ENCODE measurements around the gene CDH11.

Gene CDH11

GRCh38 chr16:64997121-64997520 is 124.7 kb downstream of the CDH11 start:
- Histone ChIP-seq H3K27me3 (ENCODE audit: insufficient read depth, insufficient read length) (no peaks in the 10 kb centered on the region), H3K9me3 (ENCODE audit: insufficient read depth, low read length) (no peaks in the 10 kb centered on the region), H3K36me3 (ENCODE audit: insufficient read depth, insufficient read length, low read length) (peaks cover 25% of the 10 kb centered on the region), H3K4me1 (ENCODE audit: insufficient read depth, insufficient read length) (no peaks in the 10 kb centered on the region), H3K9ac (ENCODE audit: insufficient read length, low read depth) (no peak overlapping the region), H3K4me3 (ENCODE audit: insufficient read length, low read depth) (no peak overlapping the region)
- TF ChIP-seq YY1 (IDR thresholded peaks at IDR 0.05; ENCODE audit: insufficient read depth, insufficient read length) (no peak), ZNF274 (IDR thresholded peaks at IDR 0.05; ENCODE audit: low read depth, low read length) (no peak), SUZ12 (IDR thresholded peaks at IDR 0.05; ENCODE audit: extremely low read depth, insufficient read depth, insufficient read length) (no peak)
- no peak for DNase-seq (ENCODE audit: low read depth, low spot score)

GRCh38 chr16:64996641-64997040 is 125.2 kb downstream of the CDH11 start:
- DNase-seq (ENCODE audit: low read depth, low spot score) = no peak
- no peaks in the 10 kb centered on the region for H3K27me3 ChIP-seq (ENCODE audit: insufficient read depth, insufficient read length)
- TF ChIP-seq SUZ12 (IDR thresholded peaks at IDR 0.05; ENCODE audit: extremely low read depth, insufficient read depth, insufficient read length) (no peak), ZNF274 (IDR thresholded peaks at IDR 0.05; ENCODE audit: low read depth, low read length) (no peak), YY1 (IDR thresholded peaks at IDR 0.05; ENCODE audit: insufficient read depth, insufficient read length) (no peak)

GRCh38 chr16:64993464-64993863 is 128.4 kb downstream of the CDH11 start:
- no peak overlapping the region for H3K9ac ChIP-seq (ENCODE audit: insufficient read length, low read depth)
- H3K36me3 ChIP-seq (ENCODE audit: insufficient read depth, insufficient read length, low read length) = peaks cover 41% of the 10 kb centered on the region
- no peaks in the 10 kb centered on the region for H3K9me3 ChIP-seq (ENCODE audit: insufficient read depth, low read length)
- H3K4me3 ChIP-seq (ENCODE audit: insufficient read length, low read depth) = no peak overlapping the region
- no peak for DNase-seq (ENCODE audit: low read depth, low spot score)
- TF ChIP-seq ZNF274 (IDR thresholded peaks at IDR 0.05; ENCODE audit: low read depth, low read length) (no peak), YY1 (IDR thresholded peaks at IDR 0.05; ENCODE audit: insufficient read depth, insufficient read length) (no peak), SUZ12 (IDR thresholded peaks at IDR 0.05; ENCODE audit: extremely low read depth, insufficient read depth, insufficient read length) (no peak)
- H3K27me3 ChIP-seq (ENCODE audit: insufficient read depth, insufficient read length) = no peaks in the 10 kb centered on the region
- H3K4me1 ChIP-seq (ENCODE audit: insufficient read depth, insufficient read length) = no peaks in the 10 kb centered on the region

More at GRCh38 chr16:64996641-64997040, 125.2 kb downstream of the CDH11 start:
- H3K9me3 ChIP-seq (ENCODE audit: insufficient read depth, low read length) = no peaks in the 10 kb centered on the region
- H3K36me3 ChIP-seq (ENCODE audit: insufficient read depth, insufficient read length, low read length) = peaks cover 29% of the 10 kb centered on the region
- no peaks in the 10 kb centered on the region for H3K4me1 ChIP-seq (ENCODE audit: insufficient read depth, insufficient read length)
- H3K4me3 ChIP-seq (ENCODE audit: insufficient read length, low read depth) = no peak overlapping the region
- H3K9ac ChIP-seq (ENCODE audit: insufficient read length, low read depth) = no peak overlapping the region

- DNase-seq (ENCODE audit: low read depth, low spot score) = no peak
- TF ChIP-seq YY1 (IDR thresholded peaks at IDR 0.05; ENCODE audit: insufficient read depth, insufficient read length) = no peak
- no peak for TF ChIP-seq ZNF274 (IDR thresholded peaks at IDR 0.05; ENCODE audit: low read depth, low read length)
- TF ChIP-seq SUZ12 (IDR thresholded peaks at IDR 0.05; ENCODE audit: extremely low read depth, insufficient read depth, insufficient read length) = no peak
- Histone ChIP-seq H3K9me3 (ENCODE audit: insufficient read depth, low read length) (no peaks in the 10 kb centered on the region), H3K4me3 (ENCODE audit: insufficient read length, low read depth) (no peak overlapping the region), H3K4me1 (ENCODE audit: insufficient read depth, insufficient read length) (no peaks in the 10 kb centered on the region), H3K27me3 (ENCODE audit: insufficient read depth, insufficient read length) (no peaks in the 10 kb centered on the region), H3K36me3 (ENCODE audit: insufficient read depth, insufficient read length, low read length) (peaks cover 51% of the 10 kb centered on the region), H3K9ac (ENCODE audit: insufficient read length, low read depth) (no peak overlapping the region)
Measured at GRCh38 chr16:64991001-64991400, 130.9 kb downstream of the CDH11 start.

GRCh38 chr16:64990101-64990500 is 131.8 kb downstream of the CDH11 start:
- Histone ChIP-seq H3K9ac (ENCODE audit: insufficient read length, low read depth) (no peak overlapping the region), H3K27me3 (ENCODE audit: insufficient read depth, insufficient read length) (no peaks in the 10 kb centered on the region), H3K36me3 (ENCODE audit: insufficient read depth, insufficient read length, low read length) (peaks cover 53% of the 10 kb centered on the region), H3K9me3 (ENCODE audit: insufficient read depth, low read length) (no peaks in the 10 kb centered on the region), H3K4me3 (ENCODE audit: insufficient read length, low read depth) (no peak overlapping the region), H3K4me1 (ENCODE audit: insufficient read depth, insufficient read length) (no peaks in the 10 kb centered on the region)
- DNase-seq (ENCODE audit: low read depth, low spot score) = no peak
- TF ChIP-seq ZNF274 (IDR thresholded peaks at IDR 0.05; ENCODE audit: low read depth, low read length) = no peak
- no peak for TF ChIP-seq YY1 (IDR thresholded peaks at IDR 0.05; ENCODE audit: insufficient read depth, insufficient read length)
- TF ChIP-seq SUZ12 (IDR thresholded peaks at IDR 0.05; ENCODE audit: extremely low read depth, insufficient read depth, insufficient read length) = no peak

- Histone ChIP-seq H3K4me1 (ENCODE audit: insufficient read depth, insufficient read length) (no peaks in the 10 kb centered on the region), H3K4me3 (ENCODE audit: insufficient read length, low read depth) (no peak overlapping the region), H3K27me3 (ENCODE audit: insufficient read depth, insufficient read length) (no peaks in the 10 kb centered on the region), H3K36me3 (ENCODE audit: insufficient read depth, insufficient read length, low read length) (peaks cover 53% of the 10 kb centered on the region), H3K9ac (ENCODE audit: insufficient read length, low read depth) (no peak overlapping the region), H3K9me3 (ENCODE audit: insufficient read depth, low read length) (no peaks in the 10 kb centered on the region)
- no peak for TF ChIP-seq YY1 (IDR thresholded peaks at IDR 0.05; ENCODE audit: insufficient read depth, insufficient read length)
- no peak for DNase-seq (ENCODE audit: low read depth, low spot score)
Measured at GRCh38 chr16:64989050-64989449, 132.8 kb downstream of the CDH11 start.

GRCh38 chr16:64983963-64984362 is 137.9 kb downstream of the CDH11 start:
- TF ChIP-seq SUZ12 (IDR thresholded peaks at IDR 0.05; ENCODE audit: extremely low read depth, insufficient read depth, insufficient read length) (no peak), ZNF274 (IDR thresholded peaks at IDR 0.05; ENCODE audit: low read depth, low read length) (no peak), YY1 (IDR thresholded peaks at IDR 0.05; ENCODE audit: insufficient read depth, insufficient read length) (no peak)
- Histone ChIP-seq H3K27me3 (ENCODE audit: insufficient read depth, insufficient read length) (no peaks in the 10 kb centered on the region), H3K9me3 (ENCODE audit: insufficient read depth, low read length) (no peaks in the 10 kb centered on the region), H3K36me3 (ENCODE audit: insufficient read depth, insufficient read length, low read length) (peaks cover 24% of the 10 kb centered on the region), H3K9ac (ENCODE audit: insufficient read length, low read depth) (no peak overlapping the region), H3K4me3 (ENCODE audit: insufficient read length, low read depth) (no peak overlapping the region), H3K4me1 (ENCODE audit: insufficient read depth, insufficient read length) (no peaks in the 10 kb centered on the region)
- DNase-seq (ENCODE audit: low read depth, low spot score) = peak; percentile 50

GRCh38 chr16:64983231-64983630 is 138.6 kb downstream of the CDH11 start:
- no peaks in the 10 kb centered on the region for H3K27me3 ChIP-seq (ENCODE audit: insufficient read depth, insufficient read length)
- no peak for DNase-seq (ENCODE audit: low read depth, low spot score)
- peaks cover 24% of the 10 kb centered on the region for H3K36me3 ChIP-seq (ENCODE audit: insufficient read depth, insufficient read length, low read length)

More at GRCh38 chr16:64983231-64983630, 138.6 kb downstream of the CDH11 start:
- TF ChIP-seq SUZ12 (IDR thresholded peaks at IDR 0.05; ENCODE audit: extremely low read depth, insufficient read depth, insufficient read length) (no peak), YY1 (IDR thresholded peaks at IDR 0.05; ENCODE audit: insufficient read depth, insufficient read length) (no peak), ZNF274 (IDR thresholded peaks at IDR 0.05; ENCODE audit: low read depth, low read length) (no peak)
- Histone ChIP-seq H3K4me3 (ENCODE audit: insufficient read length, low read depth) (no peak overlapping the region), H3K9me3 (ENCODE audit: insufficient read depth, low read length) (no peaks in the 10 kb centered on the region), H3K9ac (ENCODE audit: insufficient read length, low read depth) (no peak overlapping the region), H3K4me1 (ENCODE audit: insufficient read depth, insufficient read length) (no peaks in the 10 kb centered on the region)

All from NT2/D1 (cell line).